Measurements from ENCODE around the gene FBXO47. TPM values are rescaled to one million over a fixed set of nuclear protein-coding genes. Genes with fewer than 3 reads are reported as not detected.

Gene FBXO47
- total and polyA plus RNA-seq, 2 of the 4 experiments (the other 2 are of a cell fraction): under 0.01 TPM; not detected in 1

DNA sequence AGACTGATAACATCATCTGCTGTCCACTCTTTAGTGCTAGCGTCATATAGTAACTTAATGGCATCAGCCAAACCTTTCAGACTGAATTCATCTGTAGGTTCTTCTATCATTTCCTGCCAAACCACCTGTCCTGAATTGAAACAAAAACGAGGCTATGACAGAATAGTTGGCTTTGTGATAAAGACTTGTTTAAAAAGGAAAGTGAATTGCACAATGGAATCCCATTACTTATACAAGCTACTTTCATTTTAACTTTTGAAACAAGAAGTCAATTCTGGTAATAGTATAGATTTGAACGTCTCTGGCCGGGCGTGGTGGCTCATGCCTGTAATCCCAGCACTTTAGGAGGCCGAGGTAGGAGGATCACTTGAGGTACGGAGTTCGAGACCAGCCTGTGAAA is 23.6 kb downstream of the FBXO47 start:
- Histone ChIP-seq H2BK120ac (ENCODE audit: low read depth, low read length) (no peak overlapping the region), H3K56ac (ENCODE audit: extremely low read depth, insufficient read depth, low read length) (no peak overlapping the region), H3K4me1 (ENCODE audit: control insufficient read depth, insufficient read depth, low read length) (0 out of 2 replicates have a peak, but pooled peaks cover 2% of the 10 kb centered on the region), H3K23ac (ENCODE audit: low read depth, low read length) (no peak overlapping the region), H3K14ac (replicated peaks; ENCODE audit: low read depth, low read length) (no peak overlapping the region), H3K4me3 (ENCODE audit: insufficient read depth, low read depth, low read length) (no peak overlapping the region), H3K9ac (ENCODE audit: low read depth, low read length) (no peak overlapping the region), H3K18ac (ENCODE audit: low read depth, low read length) (no peak overlapping the region), H3K27ac (ENCODE audit: insufficient read depth, low read length) (no peak overlapping the region), H2AFZ (replicated peaks; ENCODE audit: low read length, poor library complexity) (no peak overlapping the region), H2BK20ac (ENCODE audit: low read depth, low read length) (no peak overlapping the region), H3K9me3 (ENCODE audit: control insufficient read depth, insufficient read depth, low read length) (no peaks in the 10 kb centered on the region), H3K36me3 (ENCODE audit: control insufficient read depth, insufficient read depth, low read length) (no peaks in the 10 kb centered on the region), H3K9me1 (ENCODE audit: insufficient read depth, low read length) (no peaks in the 10 kb centered on the region), H2BK5ac (ENCODE audit: low read depth, low read length, poor library complexity, severe bottlenecking) (no peak overlapping the region), H4K5ac (ENCODE audit: low read depth, low read length) (no peak overlapping the region), H3K4me2 (ENCODE audit: low read depth, low read length) (no peak overlapping the region; the same call in 1 of the 2 replicates), H2AK5ac (ENCODE audit: low read depth, low read length) (no peak overlapping the region), H2AK9ac (replicated peaks; ENCODE audit: low read depth, low read length, poor library complexity) (no peak overlapping the region), H3K79me1 (ENCODE audit: low read depth in 1 of 2, low read length in 2 of 2) (no peaks in the 10 kb centered on the region), H4K20me1 (ENCODE audit: insufficient read depth, low read length) (no peaks in the 10 kb centered on the region), H4K91ac (ENCODE audit: insufficient read depth, low read depth, low read length) (no peak overlapping the region), H3K27me3 (ENCODE audit: control insufficient read depth, insufficient read depth, low read length) (no peaks in the 10 kb centered on the region), H4K8ac (ENCODE audit: low read depth in 2 of 2, low read length in 2 of 2) (no peak overlapping the region), H2BK15ac (ENCODE audit: low read depth, low read length) (no peak overlapping the region), H3K4ac (ENCODE audit: low read depth, low read length) (no peak overlapping the region)
- DNase-seq: peak; percentile 37
- ChIA-PET POLR2A (ENCODE audit: unreplicated experiment) (no interaction called here), CTCF (no interaction called here)
- intact Hi-C loops (cut with micrococcal nuclease): no loop called here
- WGBS, 2 experiments (ENCODE audit: extremely low coverage in 2 of 2, insufficient read length in 1 of 2): no CpG with 5 or more reads among the region's 8 CpGs
- no TSS peak for BruUV-seq (replicated peaks)
- TF ChIP-seq, protein P1, sequence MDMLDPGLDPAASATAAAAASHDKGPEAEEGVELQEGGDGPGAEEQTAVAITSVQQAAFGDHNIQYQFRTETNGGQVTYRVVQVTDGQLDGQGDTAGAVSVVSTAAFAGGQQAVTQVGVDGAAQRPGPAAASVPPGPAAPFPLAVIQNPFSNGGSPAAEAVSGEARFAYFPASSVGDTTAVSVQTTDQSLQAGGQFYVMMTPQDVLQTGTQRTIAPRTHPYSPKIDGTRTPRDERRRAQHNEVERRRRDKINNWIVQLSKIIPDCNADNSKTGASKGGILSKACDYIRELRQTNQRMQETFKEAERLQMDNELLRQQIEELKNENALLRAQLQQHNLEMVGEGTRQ (IDR thresholded peaks at IDR 0.05; ENCODE audit: low read depth, low read length): no peak
- TF ChIP-seq CEBPB (IDR thresholded peaks at IDR 0.05; ENCODE audit: low read depth, low read length): peak; percentile 54; the same call in 1 of the 2 replicates
- dilution Hi-C loops (cut with HindIII; ENCODE audit: low sequenced_read_pairs, unreplicated experiment): no loop called here
- ATAC-seq (ENCODE audit: low read depth): no peak
- in situ Hi-C loops (cut with MboI; ENCODE audit: low sequenced_read_pairs): no loop called here
